Activated CD8-positive, alpha-beta T cell treated with anti-CD3 and anti-CD28 coated beads for 36 hours (primary cell): ENCODE data around the gene HOXD13. TPM values are rescaled to one million over a fixed set of nuclear protein-coding genes. Genes with fewer than 3 reads are reported as not detected.

Experiments used
- ATAC-seq: fragments of 200-7000 bp; cut with Tn5 transposase; one replicate; pipeline ENCODE4 v1.10.0; 2021; ENCODE audit warnings: mild to moderate bottlenecking, moderate library complexity
- CTCF ChIA-PET: fragments of 350-600 bp; sonication (Branson Sonifier 250); formaldehyde crosslinking; loops from one replicate; lab custom pipeline; 2021; ENCODE audit warnings: antibody characterized with exemption; lab: Charles Lee
- POLR2A ChIA-PET: fragments of 350-600 bp; sonication (Branson Sonifier 250); formaldehyde crosslinking; loops from one replicate; lab custom pipeline; 2021; ENCODE audit warnings: antibody characterized with exemption; lab: Charles Lee
- DNase-seq: peaks from one replicate; pipeline ENCODE4 v3.0.0-alpha.2; 2020
- H3K27ac Mint-ChIP-seq: one replicate; pipeline ENCODE4 v1.8.0; 2021; ENCODE audit warnings: mild to moderate bottlenecking, mixed read lengths
- H3K27me3 Mint-ChIP-seq: one replicate; pipeline ENCODE4 v1.8.0; 2021; ENCODE audit warnings: mixed read lengths
- H3K36me3 Mint-ChIP-seq: one replicate; pipeline ENCODE4 v1.8.0; 2021; ENCODE audit warnings: low read depth, mixed read lengths
- H3K4me1 Mint-ChIP-seq: one replicate; pipeline ENCODE4 v1.8.0; 2021; ENCODE audit warnings: low read depth, mixed read lengths
- H3K4me3 Mint-ChIP-seq: one replicate; pipeline ENCODE4 v1.8.0; 2021; ENCODE audit warnings: mild to moderate bottlenecking, moderate library complexity, mixed read lengths
- H3K9me3 Mint-ChIP-seq: one replicate; pipeline ENCODE4 v1.8.0; 2021; ENCODE audit warnings: mixed read lengths
- intact Hi-C: fragments of 100-400 bp; cut with micrococcal nuclease; formaldehyde crosslinking; loops from one replicate; pipeline ENCODE4 v1.10.0; 2022
- total RNA-seq, 2 experiments: library from RNA; stranded (reverse); gene quantifications; one replicate each; pipeline ENCODE4 v1.2.3, GENCODE V29; 2021
- TF ChIP-seq, protein P1 (sequence below): fragments of 200-600 bp; IDR thresholded peaks from one replicate; pipeline ENCODE4 v1.8.0; 2022; ENCODE audit warnings: antibody characterized with exemption, mild to moderate bottlenecking

HOXD13 gene
- total RNA-seq, 2 experiments from 2014 or later = not detected

GRCh38 chr2:176123411-176124109 is 31.0 kb downstream of the HOXD13 start:
- DNase-seq (no peak), ATAC-seq (no peak)
- Mint-ChIP-seq H3K9me3 (peaks cover 4% of the 10 kb centered on the region), H3K4me3 (peak overlapping the region; percentile 1), H3K27me3 (peaks cover 78% of the 10 kb centered on the region), H3K36me3 (no peaks in the 10 kb centered on the region), H3K27ac (no peak overlapping the region), H3K4me1 (peaks cover 20% of the 10 kb centered on the region)
- TF ChIP-seq, protein P1, sequence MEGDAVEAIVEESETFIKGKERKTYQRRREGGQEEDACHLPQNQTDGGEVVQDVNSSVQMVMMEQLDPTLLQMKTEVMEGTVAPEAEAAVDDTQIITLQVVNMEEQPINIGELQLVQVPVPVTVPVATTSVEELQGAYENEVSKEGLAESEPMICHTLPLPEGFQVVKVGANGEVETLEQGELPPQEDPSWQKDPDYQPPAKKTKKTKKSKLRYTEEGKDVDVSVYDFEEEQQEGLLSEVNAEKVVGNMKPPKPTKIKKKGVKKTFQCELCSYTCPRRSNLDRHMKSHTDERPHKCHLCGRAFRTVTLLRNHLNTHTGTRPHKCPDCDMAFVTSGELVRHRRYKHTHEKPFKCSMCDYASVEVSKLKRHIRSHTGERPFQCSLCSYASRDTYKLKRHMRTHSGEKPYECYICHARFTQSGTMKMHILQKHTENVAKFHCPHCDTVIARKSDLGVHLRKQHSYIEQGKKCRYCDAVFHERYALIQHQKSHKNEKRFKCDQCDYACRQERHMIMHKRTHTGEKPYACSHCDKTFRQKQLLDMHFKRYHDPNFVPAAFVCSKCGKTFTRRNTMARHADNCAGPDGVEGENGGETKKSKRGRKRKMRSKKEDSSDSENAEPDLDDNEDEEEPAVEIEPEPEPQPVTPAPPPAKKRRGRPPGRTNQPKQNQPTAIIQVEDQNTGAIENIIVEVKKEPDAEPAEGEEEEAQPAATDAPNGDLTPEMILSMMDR = no peak
- POLR2A ChIA-PET = no interaction called here
- CTCF ChIA-PET = interaction anchor here (1.0 to 1.3 kb wide), 2 partner anchors 431 to 529 kb away, joined by 4 read pairs; no protein-coding TSS in a partner anchor
- intact Hi-C loops = loop anchor here (5.0 kb wide), 2 partner anchors 36 to 39 kb away; no protein-coding TSS in a partner anchor

- no peak for DNase-seq
- H3K9me3 Mint-ChIP-seq = peaks cover 1% of the 10 kb centered on the region
- POLR2A ChIA-PET = no interaction called here
- H3K4me1 Mint-ChIP-seq = peaks cover 22% of the 10 kb centered on the region
- no peak overlapping the region for H3K27ac Mint-ChIP-seq
- H3K27me3 Mint-ChIP-seq = peaks cover 78% of the 10 kb centered on the region
- no peak overlapping the region for H3K4me3 Mint-ChIP-seq
- TF ChIP-seq, protein P1 = no peak
- intact Hi-C loops = loop anchor here (5.0 kb wide), 2 partner anchors 37 to 38 kb away; no protein-coding TSS in a partner anchor
- H3K36me3 Mint-ChIP-seq = no peaks in the 10 kb centered on the region
- CTCF ChIA-PET = interaction anchor here (1.0 to 4.2 kb wide), 4 partner anchors 13 to 1025 kb away, joined by 4 to 38 read pairs (median 12); no protein-coding TSS in a partner anchor
- no peak for ATAC-seq
These were observed 31.8 kb downstream of the HOXD13 start for GRCh38 chr2:176124110-176124946.

DNA sequence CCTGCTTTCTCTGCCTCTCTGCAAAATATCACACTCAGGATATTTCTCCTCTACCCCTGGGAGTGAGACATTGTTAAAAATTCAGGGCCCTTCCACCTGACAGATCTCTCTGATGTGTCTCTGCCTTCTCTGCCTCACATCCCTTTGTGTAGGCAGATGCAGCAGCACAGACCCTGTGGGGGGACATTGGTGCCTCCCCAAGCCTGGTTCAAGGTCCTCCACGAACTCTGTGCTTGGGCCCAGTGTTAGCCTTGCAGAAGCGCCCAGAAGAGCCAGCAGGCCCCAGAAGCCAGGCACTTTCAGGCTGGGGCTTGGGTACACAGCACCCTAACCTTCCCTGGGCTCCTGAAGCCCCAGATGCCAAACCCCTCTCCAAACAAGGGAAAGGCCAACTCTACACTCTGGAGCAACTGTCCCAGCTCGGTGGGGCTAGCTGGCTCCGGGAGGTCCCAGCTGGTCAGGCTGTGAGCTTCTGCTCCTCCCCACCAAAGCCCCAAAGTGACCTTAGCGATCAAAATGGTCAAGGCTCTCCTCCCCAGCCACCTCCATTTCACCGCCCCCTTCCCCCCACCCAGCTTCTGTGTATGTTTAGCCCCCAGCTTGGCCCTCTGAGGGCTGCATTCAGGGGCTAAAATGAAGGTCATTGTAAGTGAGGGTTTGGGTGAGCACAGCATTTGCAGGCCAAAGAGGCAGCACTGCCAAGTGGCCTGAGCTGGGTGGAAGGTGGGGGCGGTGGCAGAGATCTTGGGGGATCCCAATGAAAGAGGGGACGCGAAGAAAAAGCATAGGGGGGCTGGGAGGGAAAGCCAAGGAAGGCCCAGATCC is 32.6 kb downstream of the HOXD13 start:
- DNase-seq = no peak
- Mint-ChIP-seq H3K36me3 (no peaks in the 10 kb centered on the region), H3K27me3 (peaks cover 72% of the 10 kb centered on the region), H3K27ac (no peak overlapping the region), H3K4me1 (peaks cover 22% of the 10 kb centered on the region), H3K9me3 (no peaks in the 10 kb centered on the region), H3K4me3 (no peak overlapping the region)
- TF ChIP-seq, protein P1 = no peak
- ChIA-PET POLR2A (no interaction called here), CTCF (interaction anchor here (0.9 to 9.8 kb wide), 11 partner anchors 10 to 1024 kb away, joined by 3 to 95 read pairs (median 21); partner anchors contain the start of gene HOXD10)
- intact Hi-C loops = loop anchor here (5.0 kb wide), 4 partner anchors 37 to 1022 kb away; no protein-coding TSS in a partner anchor
- ATAC-seq = no peak

DNA sequence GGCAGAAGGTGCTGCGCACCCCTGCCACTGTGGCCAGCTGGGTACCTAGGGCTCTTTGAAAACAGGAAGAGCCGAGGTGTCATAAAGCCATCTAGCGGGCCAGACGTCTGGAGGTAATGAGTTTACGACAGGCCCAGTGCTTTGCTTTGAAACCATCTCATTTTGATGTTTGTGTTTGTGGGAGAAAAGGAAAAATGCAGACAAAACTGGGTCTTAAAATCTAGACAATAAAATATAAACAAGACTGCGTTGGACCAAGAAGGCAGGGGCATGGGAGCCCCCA is 33.2 kb downstream of the HOXD13 start:
- ATAC-seq = no peak
- TF ChIP-seq, protein P1 = no peak

More for the DNA sequence above, 33.2 kb downstream of the HOXD13 start:
- Mint-ChIP-seq H3K9me3 (no peaks in the 10 kb centered on the region), H3K4me1 (peaks cover 22% of the 10 kb centered on the region), H3K4me3 (no peak overlapping the region), H3K27me3 (peaks cover 69% of the 10 kb centered on the region), H3K36me3 (no peaks in the 10 kb centered on the region), H3K27ac (no peak overlapping the region)
- CTCF ChIA-PET = interaction anchor here (0.9 to 9.8 kb wide), 13 partner anchors 10 to 1023 kb away, joined by 3 to 95 read pairs (median 18); partner anchors contain the start of gene HOXD10
- POLR2A ChIA-PET = no interaction called here
- DNase-seq = no peak
- intact Hi-C loops = loop anchor here (5.0 kb wide), 2 partner anchors 527 to 1022 kb away; no protein-coding TSS in a partner anchor
